Suprapubic skin (tissue), 4 donors: ENCODE results near the gene ARHGEF39. TPM values are rescaled to one million over a fixed set of nuclear protein-coding genes. Genes with fewer than 3 reads are reported as not detected.
A peak's percentile ranks its signal among the peaks of the same experiment; 100 is the strongest.
"Not testable (repeated sequence)": the region's sequence is repeated elsewhere in the genome, so short reads cannot be mapped to it uniquely, and the experiment has no call there.

Experiments
- DNase-seq, 2 donors: peaks; one replicate each; pipeline ENCODE4 v3.0.0-alpha.2; 2019; ENCODE audit warnings: low spot score in 2 of 2
- H3K27ac ChIP-seq: fragments of 200-600 bp; sonication (generic); one replicate; pipeline ENCODE4 v1.5.1; 2019
- H3K27me3 ChIP-seq: fragments of 200-600 bp; sonication (generic); one replicate; pipeline ENCODE4 v1.5.1; 2019
- H3K36me3 ChIP-seq: fragments of 200-600 bp; sonication (generic); one replicate; pipeline ENCODE4 v1.5.1; 2019
- H3K4me1 ChIP-seq: fragments of 200-600 bp; sonication (generic); one replicate; pipeline ENCODE4 v1.5.1; 2019
- H3K4me3 ChIP-seq: fragments of 200-600 bp; sonication (generic); one replicate; pipeline ENCODE4 v1.5.1; 2019; ENCODE audit warnings: mild to moderate bottlenecking
- H3K9me3 ChIP-seq: fragments of 200-600 bp; sonication (generic); one replicate; pipeline ENCODE4 v1.5.1; 2019
- CTCF ChIP-seq, 2 donors: fragments of 200-600 bp in 1 of 2; fragments of 450-650 bp in 1 of 2; sonication (generic) in 1 of 2; IDR thresholded peaks; one replicate each; pipeline ENCODE4 v1.5.1; 2016 to 2019; ENCODE audit warnings: antibody characterized with exemption in 2 of 2, mild to moderate bottlenecking in 1 of 2, moderate library complexity in 1 of 2
- EP300 ChIP-seq: sonication (generic); formaldehyde crosslinking; IDR thresholded peaks from one replicate; pipeline ENCODE4 v1.6.1; 2017; ENCODE audit warnings: antibody characterized with exemption
- POLR2A ChIP-seq, 2 donors: fragments of 450-650 bp; IDR thresholded peaks; one replicate each; pipeline ENCODE4 v1.6.1; 2017; ENCODE audit warnings: antibody characterized with exemption in 2 of 2, mild to moderate bottlenecking in 2 of 2, moderate library complexity in 2 of 2
- POLR2AphosphoS5 ChIP-seq, 3 donors: sonication (generic); formaldehyde crosslinking; IDR thresholded peaks; one replicate each; pipeline ENCODE4 v1.6.1; 2017; ENCODE audit warnings: antibody characterized with exemption in 3 of 3
- WGBS: methylation state at CpG from one replicate; pipeline ENCODE4 v1.1.5; 2018; 5-methylcytosine and 5-hydroxymethylcytosine counted together
- total RNA-seq, 4 donors: library from RNA; depleted of rRNA; stranded (reverse); fragments of >200 nt; gene quantifications; one replicate each; pipeline ENCODE4 v1.1.0, GENCODE V29; 2016

Gene ARHGEF39
- total RNA-seq, 4 donors from 2014 or later = 0.34 to 11.3 (median 1.9) TPM

GRCh38 chr9:35639631-35640030, 25.4 kb downstream of the ARHGEF39 start:
- Histone ChIP-seq H3K9me3 (no peaks in the 10 kb centered on the region), H3K27me3 (no peaks in the 10 kb centered on the region), H3K36me3 (no peaks in the 10 kb centered on the region), H3K4me1 (peaks cover 1% of the 10 kb centered on the region), H3K27ac (no peak overlapping the region), H3K4me3 (no peak overlapping the region)
- TF ChIP-seq EP300 = no peak
- TF ChIP-seq POLR2AphosphoS5 (IDR thresholded peaks at IDR 0.05) = no peak
- no peak for TF ChIP-seq CTCF (IDR thresholded peaks at IDR 0.05)
- TF ChIP-seq POLR2A (IDR thresholded peaks at IDR 0.05) = no peak
- WGBS = 86% methylated on average over 1 of the region's 1 CpG
- DNase-seq = no peak

GRCh38 chr9:35639225-35639624, 25.8 kb downstream of the ARHGEF39 start:
- H3K4me1 ChIP-seq, H3K27ac ChIP-seq, H3K4me3 ChIP-seq, H3K36me3 ChIP-seq, DNase-seq, H3K9me3 ChIP-seq, H3K27me3 ChIP-seq: not testable (repeated sequence)
- WGBS = 56% methylated on average over 1 of the region's 1 CpG

- WGBS = 69% methylated on average over 7 of the region's 8 CpGs
- H3K4me3 ChIP-seq, H3K36me3 ChIP-seq, H3K27me3 ChIP-seq, H3K27ac ChIP-seq, H3K4me1 ChIP-seq, H3K9me3 ChIP-seq: not testable (repeated sequence)
- DNase-seq = peak in 1 of 2 donors; percentile 33
Measured at GRCh38 chr9:35638751-35639150, 26.2 kb downstream of the ARHGEF39 start.

- H3K36me3 ChIP-seq, H3K9me3 ChIP-seq, H3K4me1 ChIP-seq, H3K4me3 ChIP-seq, H3K27me3 ChIP-seq, H3K27ac ChIP-seq, DNase-seq: not testable (repeated sequence)
- 96% methylated on average over 9 of the region's 9 CpGs for WGBS
Measured at GRCh38 chr9:35637427-35637955, 27.5 kb downstream of the ARHGEF39 start.

- not testable (repeated sequence) for H3K27ac ChIP-seq, DNase-seq
Measured at GRCh38 chr9:35636877-35637246, 28.1 kb downstream of the ARHGEF39 start.

GRCh38 chr9:35636135-35636876, 28.7 kb downstream of the ARHGEF39 start:
- Histone ChIP-seq H3K4me3 (no peak overlapping the region), H3K9me3 (no peaks in the 10 kb centered on the region)

More at GRCh38 chr9:35636877-35637246, 28.1 kb downstream of the ARHGEF39 start:
- H3K9me3 ChIP-seq, H3K4me1 ChIP-seq, H3K4me3 ChIP-seq, H3K36me3 ChIP-seq, H3K27me3 ChIP-seq: not testable (repeated sequence)
- WGBS = 97% methylated on average over 6 of the region's 6 CpGs

GRCh38 chr9:35635730-35636129, 29.3 kb downstream of the ARHGEF39 start:
- no peak overlapping the region for H3K4me3 ChIP-seq
- no peak for DNase-seq

More at GRCh38 chr9:35636135-35636876, 28.7 kb downstream of the ARHGEF39 start:
- no peaks in the 10 kb centered on the region for H3K36me3 ChIP-seq
- TF ChIP-seq CTCF (IDR thresholded peaks at IDR 0.05) = no peak
- no peak for TF ChIP-seq POLR2AphosphoS5 (IDR thresholded peaks at IDR 0.05)
- no peak for TF ChIP-seq EP300
- TF ChIP-seq POLR2A (IDR thresholded peaks at IDR 0.05) = no peak
- H3K27me3 ChIP-seq = no peaks in the 10 kb centered on the region
- 85% methylated on average over 9 of the region's 9 CpGs for WGBS
- no peak for DNase-seq
- H3K27ac ChIP-seq = no peak overlapping the region
- H3K4me1 ChIP-seq = no peaks in the 10 kb centered on the region

More at GRCh38 chr9:35635730-35636129, 29.3 kb downstream of the ARHGEF39 start:
- Histone ChIP-seq H3K27ac (no peak overlapping the region), H3K36me3 (no peaks in the 10 kb centered on the region), H3K9me3 (no peaks in the 10 kb centered on the region), H3K4me1 (no peaks in the 10 kb centered on the region), H3K27me3 (no peaks in the 10 kb centered on the region)
- no peak for TF ChIP-seq EP300
- no peak for TF ChIP-seq CTCF (IDR thresholded peaks at IDR 0.05)
- no peak for TF ChIP-seq POLR2AphosphoS5 (IDR thresholded peaks at IDR 0.05)
- no peak for TF ChIP-seq POLR2A (IDR thresholded peaks at IDR 0.05)
